Smooth muscle cell of the pulmonary artery (primary cell): ENCODE data around the gene LRRC27. TPM values are rescaled to one million over a fixed set of nuclear protein-coding genes. Genes with fewer than 3 reads are reported as not detected.

Source experiments
- total RNA-seq: library from RNA; depleted of rRNA; stranded (reverse); fragments of >200 nt; gene quantifications from 2 replicates; pipeline ENCODE4 v1.2.3, GENCODE V29; 2014

LRRC27 gene
- 10.4 and 14.2 TPM in 2 replicates for total RNA-seq

GRCh38 chr10:132331601-132332432, at the start of gene LRRC27:
Gene LRRC27 (plus strand): TSS chr10:132332193. CDS start chr10:132333525, 1,332 bp downstream.

GRCh38 chr10:132307823-132308586, 24.0 kb upstream of the LRRC27 start, which contains the start of gene STK32C:
Gene STK32C (minus strand): TSS chr10:132307950. CDS start chr10:132307833, 117 bp downstream.

GRCh38 chr10:132397036-132397541, 65.1 kb downstream of the LRRC27 start, which contains the start of gene PWWP2B:
Gene PWWP2B (plus strand): TSS chr10:132397200. CDS start chr10:132397227, 27 bp downstream.

Other genes starting within 250 kb of the LRRC27 start
- gene DPYSL4, start 145.2 kb upstream of the LRRC27 start, total RNA-seq = 17.9 and 52.0 TPM in 2 replicates
- 11.7 and 12.8 TPM in 2 replicates for gene STK32C, start 24.2 kb upstream of the LRRC27 start, total RNA-seq
- gene PWWP2B, start 65.0 kb downstream of the LRRC27 start, total RNA-seq = 7.8 and 18.1 TPM in 2 replicates
- 20.1 and 31.0 TPM in 2 replicates for gene INPP5A, start 205.6 kb downstream of the LRRC27 start, total RNA-seq